ENCODE measurements around the gene SRRT.
A peak's percentile ranks its signal among the peaks of the same experiment; 100 is the strongest.
"Not testable (repeated sequence)": the region's sequence is repeated elsewhere in the genome, so short reads cannot be mapped to it uniquely, and the experiment has no call there.

Gene SRRT

DNA sequence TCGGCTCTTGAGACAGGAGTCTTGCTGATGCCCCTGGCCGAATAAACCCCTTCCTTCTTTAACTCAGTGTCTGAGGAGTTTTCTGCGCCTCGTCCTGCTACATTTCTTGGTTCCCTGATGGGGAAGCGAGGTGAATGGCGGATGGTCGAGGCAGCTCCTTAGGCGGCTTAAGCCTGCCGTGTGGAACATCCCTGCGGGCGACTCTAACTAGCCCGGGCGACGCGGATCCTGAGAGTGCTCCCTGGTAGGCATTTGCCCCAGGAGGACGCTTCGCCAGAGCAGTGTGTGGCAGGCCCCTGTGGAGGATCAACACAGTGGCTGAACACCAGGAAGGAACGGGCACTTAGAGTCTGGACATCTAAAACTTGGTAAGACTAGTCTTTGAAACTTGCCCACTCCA lies 35.5 kb upstream of the SRRT start:
- Mint-ChIP-seq H3K4me1 (ENCODE audit: low read depth) (peaks cover 12% of the 10 kb centered on the region), H3K27me3 (no peaks in the 10 kb centered on the region), H3K4me3 (no peak overlapping the region), H3K9me3 (no peaks in the 10 kb centered on the region), H3K27ac (no peak overlapping the region), H3K36me3 (ENCODE audit: low read depth) (no peaks in the 10 kb centered on the region)
- no peak for DNase-seq

DNA sequence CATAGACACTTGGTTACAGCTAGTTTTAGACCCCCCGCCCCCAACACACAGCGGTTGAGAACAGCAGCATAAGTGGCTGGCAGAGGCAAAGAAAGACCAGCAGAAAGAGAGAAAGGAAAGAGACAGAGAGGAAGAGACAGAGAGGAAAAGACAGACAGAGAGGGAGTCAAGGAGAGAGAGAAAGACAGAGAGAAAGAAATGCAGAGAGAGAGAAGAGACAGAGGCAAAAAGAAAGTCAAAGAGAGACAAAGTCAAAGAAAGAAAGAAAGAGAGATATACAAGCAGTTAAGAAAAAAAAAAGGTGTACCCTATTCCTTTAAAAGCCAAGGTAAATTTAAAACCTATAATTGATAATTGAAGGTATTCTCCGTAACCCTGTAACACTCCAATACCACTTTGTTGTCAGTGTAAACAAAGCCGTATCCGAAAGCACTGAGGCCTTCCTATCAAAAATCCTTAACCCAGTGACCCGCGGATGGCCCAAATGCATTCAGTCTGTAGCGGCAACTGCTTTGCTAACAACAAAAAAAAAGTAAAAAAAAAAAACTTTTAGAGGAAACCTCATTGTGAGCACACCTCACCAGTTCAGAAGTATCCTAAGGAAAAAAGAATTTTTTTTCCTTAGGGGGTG lies 34.3 kb upstream of the SRRT start:
- DNase-seq, result no peak
- H3K27ac Mint-ChIP-seq, result no peak overlapping the region
- H3K36me3 Mint-ChIP-seq (ENCODE audit: low read depth), result no peaks in the 10 kb centered on the region
- H3K9me3 Mint-ChIP-seq, result no peaks in the 10 kb centered on the region
- H3K4me1 Mint-ChIP-seq (ENCODE audit: low read depth), result peaks cover 12% of the 10 kb centered on the region
- H3K27me3 Mint-ChIP-seq, result no peaks in the 10 kb centered on the region
- H3K4me3 Mint-ChIP-seq, result no peak overlapping the region

DNA sequence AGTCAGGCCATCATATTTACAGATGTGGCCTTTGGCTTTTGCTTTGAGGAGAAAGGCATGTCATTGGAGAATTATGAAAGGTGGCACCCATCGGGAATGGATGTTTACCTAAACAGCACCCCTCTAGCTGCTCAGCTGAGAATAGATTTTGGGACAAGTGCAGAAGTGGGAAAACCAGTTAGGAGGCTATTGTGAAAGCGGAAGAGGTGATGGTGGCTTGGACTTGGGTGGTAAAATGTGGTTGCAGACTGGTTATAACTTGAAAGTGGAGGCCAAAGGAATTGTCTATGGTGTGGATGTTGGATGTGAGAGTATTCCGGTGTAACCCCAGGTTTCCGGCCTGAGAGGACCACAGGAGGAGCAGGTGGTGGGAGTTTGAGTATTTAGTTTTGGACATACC lies 27.5 kb upstream of the SRRT start:
- peaks cover 3% of the 10 kb centered on the region for H3K36me3 Mint-ChIP-seq (ENCODE audit: low read depth)
- H3K4me3 Mint-ChIP-seq, result no peak overlapping the region
- no peaks in the 10 kb centered on the region for H3K9me3 Mint-ChIP-seq
- no peaks in the 10 kb centered on the region for H3K27me3 Mint-ChIP-seq
- no peak overlapping the region for H3K27ac Mint-ChIP-seq
- no peak for DNase-seq
- H3K4me1 Mint-ChIP-seq (ENCODE audit: low read depth), result peaks cover 6% of the 10 kb centered on the region

DNA sequence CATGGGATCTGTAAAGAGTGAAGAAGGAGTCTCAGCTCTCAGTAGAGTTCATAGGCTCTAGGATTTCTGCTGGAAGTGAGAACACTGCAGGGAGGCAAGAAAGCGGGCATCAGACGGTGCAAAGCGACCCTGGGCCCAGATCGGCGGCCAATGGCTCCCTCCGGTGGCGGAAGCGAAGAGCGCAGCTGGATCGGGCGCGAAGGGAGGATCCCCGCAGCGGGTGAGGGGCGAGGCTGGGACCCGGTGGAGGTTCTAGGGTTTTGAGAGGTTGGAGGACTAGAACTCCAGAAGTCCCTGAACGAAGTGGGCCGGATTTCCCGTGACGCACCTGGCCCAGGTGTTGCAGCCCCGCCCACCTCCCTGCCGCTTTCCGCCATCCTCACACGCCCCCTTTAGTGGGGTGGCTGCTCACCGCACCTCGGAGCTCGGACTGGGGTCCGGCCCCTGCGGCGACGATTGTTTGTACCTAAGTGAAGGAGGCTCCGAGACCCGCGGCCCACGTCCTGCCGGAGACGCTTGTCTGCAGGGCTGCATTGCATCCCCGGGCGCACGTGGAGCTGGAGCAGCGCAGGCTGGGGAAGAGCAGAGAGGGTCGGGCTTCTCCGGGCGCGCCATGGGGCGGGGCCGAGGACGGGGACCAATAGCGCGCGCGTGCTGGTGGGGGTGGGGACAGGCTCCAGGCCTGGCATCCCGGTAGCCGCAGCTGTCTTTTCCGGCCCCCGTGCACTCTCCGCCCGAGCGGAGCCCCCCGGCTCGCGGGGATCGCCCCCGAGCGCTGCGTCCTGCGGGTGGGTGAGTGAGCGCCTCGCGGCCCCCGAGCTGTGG lies 22.6 kb upstream of the SRRT start, which contains the start of gene SLC12A9:
SLC12A9 (plus strand) TSS at position 666 of the 825 bp plus-strand sequence. CDS start 1,485 bp downstream, outside the sequence.
- peak within 1 kb of the TSS; percentile 89 for H3K4me3 Mint-ChIP-seq
- H3K27me3 Mint-ChIP-seq, result no peaks in the 10 kb centered on the region
- H3K9me3 Mint-ChIP-seq, result no peaks in the 10 kb centered on the region
- H3K36me3 Mint-ChIP-seq (ENCODE audit: low read depth), result peaks cover 24% of the 10 kb centered on the region
- peak within 1 kb of the TSS; percentile 94 for H3K27ac Mint-ChIP-seq
- peak; percentile 92 for DNase-seq
- H3K4me1 Mint-ChIP-seq (ENCODE audit: low read depth), result peaks cover 22% of the 10 kb centered on the region

DNA sequence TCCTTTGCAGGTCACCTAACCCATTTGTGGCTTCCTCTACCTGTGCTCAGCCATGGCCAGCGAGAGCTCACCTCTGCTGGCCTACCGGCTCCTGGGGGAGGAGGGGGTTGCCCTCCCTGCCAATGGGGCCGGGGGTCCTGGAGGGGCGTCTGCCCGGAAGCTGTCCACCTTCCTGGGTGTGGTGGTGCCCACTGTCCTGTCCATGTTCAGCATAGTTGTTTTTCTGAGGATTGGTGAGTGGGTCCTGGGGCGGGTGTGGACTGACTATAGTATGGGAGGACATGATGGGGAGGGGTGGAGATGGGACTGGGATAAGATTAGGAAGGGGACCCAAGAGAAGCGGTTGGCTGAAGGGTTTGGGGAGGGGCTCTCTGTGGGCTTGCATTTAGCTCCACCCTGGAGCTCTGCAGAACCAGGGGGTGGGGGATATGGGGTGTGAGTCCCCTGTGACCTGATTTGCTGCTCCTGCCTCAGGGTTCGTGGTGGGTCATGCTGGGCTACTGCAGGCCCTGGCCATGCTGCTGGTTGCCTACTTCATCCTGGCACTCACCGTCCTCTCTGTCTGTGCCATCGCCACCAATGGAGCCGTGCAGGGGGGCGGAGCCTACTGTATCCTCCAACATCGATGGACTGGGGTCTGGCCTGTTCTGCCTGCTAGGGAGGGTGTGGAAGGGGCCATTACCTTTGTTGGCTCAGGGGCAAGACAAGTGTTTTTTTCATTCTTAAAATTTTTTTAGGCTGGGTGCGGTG lies 20.6 kb upstream of the SRRT start:
- Mint-ChIP-seq H3K27ac (no peak overlapping the region), H3K27me3 (no peaks in the 10 kb centered on the region), H3K36me3 (ENCODE audit: low read depth) (peaks cover 35% of the 10 kb centered on the region), H3K9me3 (no peaks in the 10 kb centered on the region), H3K4me1 (ENCODE audit: low read depth) (peaks cover 22% of the 10 kb centered on the region), H3K4me3 (peak overlapping the region; percentile 89)
- no peak for DNase-seq

DNA sequence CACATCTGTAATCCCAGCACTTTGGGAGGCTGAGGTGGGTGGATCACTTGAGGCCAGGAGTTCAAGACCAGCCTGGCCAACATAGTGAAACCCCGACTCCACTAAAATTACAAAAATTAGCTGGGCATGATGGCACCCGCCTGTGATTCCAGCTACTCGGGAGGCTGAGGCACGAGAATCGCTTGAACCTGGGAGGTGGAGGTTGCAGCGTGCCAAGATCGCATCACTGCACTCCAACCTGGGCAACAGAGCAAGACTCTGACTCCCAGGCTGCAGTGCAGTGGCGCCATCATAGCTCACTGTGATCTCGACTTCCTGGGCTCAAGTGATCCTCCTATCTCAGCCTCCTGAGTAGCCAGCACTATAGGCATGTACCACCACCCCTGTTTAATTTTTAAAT lies 20.0 kb upstream of the SRRT start:
- H3K9me3 Mint-ChIP-seq, H3K27ac Mint-ChIP-seq, H3K27me3 Mint-ChIP-seq, DNase-seq, H3K4me3 Mint-ChIP-seq: not testable (repeated sequence)
- Mint-ChIP-seq H3K36me3 (ENCODE audit: low read depth) (peaks cover 41% of the 10 kb centered on the region), H3K4me1 (ENCODE audit: low read depth) (peaks cover 22% of the 10 kb centered on the region)

DNA sequence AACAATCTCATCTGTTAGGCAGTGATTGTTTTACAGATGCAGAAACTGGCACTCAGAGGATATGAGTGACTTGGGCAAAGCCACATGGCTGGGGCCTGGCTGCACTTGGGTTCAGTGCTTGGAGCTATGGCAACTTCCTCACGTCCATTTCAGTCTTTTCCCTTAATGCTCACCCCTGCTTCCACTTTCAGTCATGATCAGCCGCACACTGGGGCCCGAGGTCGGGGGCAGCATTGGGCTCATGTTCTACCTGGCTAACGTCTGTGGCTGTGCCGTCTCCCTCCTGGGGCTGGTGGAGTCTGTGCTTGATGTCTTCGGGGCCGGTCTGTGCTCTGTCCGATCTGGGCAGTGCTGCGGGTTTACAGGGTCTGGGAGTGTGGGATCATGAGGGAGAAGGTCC lies 19.4 kb upstream of the SRRT start:
- H3K4me1 Mint-ChIP-seq (ENCODE audit: low read depth), result peaks cover 22% of the 10 kb centered on the region
- H3K9me3 Mint-ChIP-seq, result no peaks in the 10 kb centered on the region
- no peaks in the 10 kb centered on the region for H3K27me3 Mint-ChIP-seq
- H3K36me3 Mint-ChIP-seq (ENCODE audit: low read depth), result peaks cover 47% of the 10 kb centered on the region
- no peak overlapping the region for H3K4me3 Mint-ChIP-seq
- no peak for DNase-seq
- H3K27ac Mint-ChIP-seq, result peak overlapping the region; percentile 42

DNA sequence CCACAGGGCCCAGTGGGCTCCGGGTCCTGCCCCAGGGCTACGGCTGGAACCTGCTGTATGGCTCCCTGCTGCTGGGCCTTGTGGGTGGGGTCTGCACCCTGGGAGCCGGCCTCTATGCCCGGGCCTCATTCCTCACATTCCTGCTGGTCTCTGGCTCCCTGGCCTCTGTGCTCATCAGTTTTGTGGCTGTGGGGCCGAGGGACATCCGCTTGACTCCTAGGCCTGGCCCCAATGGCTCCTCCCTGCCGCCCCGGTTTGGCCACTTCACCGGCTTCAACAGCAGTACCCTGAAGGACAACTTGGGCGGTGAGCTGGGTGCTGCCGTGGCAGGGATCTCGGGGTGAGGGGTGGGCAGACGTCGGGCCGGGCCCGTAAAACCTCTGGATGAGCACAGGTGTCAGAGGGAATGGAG lies 18.0 kb upstream of the SRRT start:
- no peak overlapping the region for H3K4me3 Mint-ChIP-seq
- no peaks in the 10 kb centered on the region for H3K27me3 Mint-ChIP-seq
- peaks cover 54% of the 10 kb centered on the region for H3K36me3 Mint-ChIP-seq (ENCODE audit: low read depth)
- no peaks in the 10 kb centered on the region for H3K9me3 Mint-ChIP-seq
- no peak for DNase-seq
- H3K27ac Mint-ChIP-seq, result no peak overlapping the region
- H3K4me1 Mint-ChIP-seq (ENCODE audit: low read depth), result peaks cover 18% of the 10 kb centered on the region

DNA sequence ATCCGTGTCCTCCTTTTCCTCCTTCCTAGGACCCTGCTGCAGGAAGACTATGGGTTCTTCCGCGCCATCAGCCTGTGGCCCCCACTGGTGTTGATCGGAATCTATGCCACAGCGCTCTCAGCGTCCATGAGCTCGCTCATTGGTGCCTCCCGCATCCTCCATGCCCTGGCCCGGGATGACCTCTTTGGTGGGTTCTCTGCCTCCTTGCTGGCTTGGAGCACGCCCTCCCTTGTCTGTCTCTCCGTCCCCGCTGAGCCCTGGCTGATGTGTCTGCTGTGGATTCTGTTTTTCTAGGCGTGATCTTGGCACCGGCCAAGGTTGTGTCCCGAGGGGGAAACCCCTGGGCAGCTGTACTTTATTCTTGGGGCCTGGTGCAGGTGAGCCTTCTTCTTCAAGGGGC lies 15.0 kb upstream of the SRRT start:
- Mint-ChIP-seq H3K27ac (no peak overlapping the region), H3K4me3 (no peak overlapping the region), H3K4me1 (ENCODE audit: low read depth) (peaks cover 1% of the 10 kb centered on the region), H3K36me3 (ENCODE audit: low read depth) (peaks cover 76% of the 10 kb centered on the region), H3K27me3 (no peaks in the 10 kb centered on the region), H3K9me3 (no peaks in the 10 kb centered on the region)
- no peak for DNase-seq

DNA sequence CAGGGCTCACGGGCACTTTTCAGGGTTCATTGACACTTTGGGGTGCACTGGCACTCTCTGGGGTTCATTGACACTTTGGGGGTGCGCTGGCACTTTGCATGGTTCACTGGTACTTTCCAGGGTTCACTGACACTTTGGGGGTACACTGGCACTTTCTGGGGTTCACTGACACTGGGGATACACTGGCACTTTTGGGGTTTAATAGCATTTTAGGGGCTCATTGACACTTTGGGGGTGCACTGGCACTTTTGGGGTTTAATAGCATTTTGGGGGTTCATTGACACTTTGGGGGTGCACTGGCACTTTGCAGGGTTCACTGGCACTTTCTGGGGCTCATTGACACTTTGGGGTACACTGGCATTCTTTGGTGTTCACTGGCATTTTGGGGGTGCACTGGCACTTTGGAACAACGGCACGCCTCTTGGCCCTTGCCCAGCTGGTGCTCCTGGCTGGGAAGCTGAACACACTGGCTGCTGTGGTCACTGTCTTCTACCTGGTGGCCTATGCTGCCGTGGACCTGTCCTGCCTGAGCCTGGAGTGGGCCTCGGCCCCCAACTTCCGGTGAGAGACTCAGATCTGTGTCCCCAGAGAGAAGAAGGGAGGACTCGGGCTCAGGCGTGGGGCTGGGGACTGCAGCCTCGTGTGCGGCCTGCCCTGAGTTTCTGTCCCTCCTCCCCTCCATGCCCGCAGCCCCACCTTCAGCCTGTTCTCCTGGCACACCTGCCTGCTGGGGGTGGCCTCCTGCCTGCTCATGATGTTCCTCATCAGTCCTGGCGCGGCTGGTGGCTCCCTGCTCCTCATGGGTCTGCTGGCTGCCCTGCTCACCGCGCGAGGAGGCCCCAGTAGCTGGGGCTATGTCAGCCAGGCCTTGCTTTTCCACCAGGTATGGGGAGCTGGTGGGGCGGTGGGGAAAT lies 13.9 kb upstream of the SRRT start:
- DNase-seq, result no peak
- H3K9me3 Mint-ChIP-seq, result no peaks in the 10 kb centered on the region
- H3K27ac Mint-ChIP-seq, result no peak overlapping the region
- H3K27me3 Mint-ChIP-seq, result no peaks in the 10 kb centered on the region
- no peak overlapping the region for H3K4me3 Mint-ChIP-seq
- peaks cover 72% of the 10 kb centered on the region for H3K36me3 Mint-ChIP-seq (ENCODE audit: low read depth)
- peaks cover 5% of the 10 kb centered on the region for H3K4me1 Mint-ChIP-seq (ENCODE audit: low read depth)

DNA sequence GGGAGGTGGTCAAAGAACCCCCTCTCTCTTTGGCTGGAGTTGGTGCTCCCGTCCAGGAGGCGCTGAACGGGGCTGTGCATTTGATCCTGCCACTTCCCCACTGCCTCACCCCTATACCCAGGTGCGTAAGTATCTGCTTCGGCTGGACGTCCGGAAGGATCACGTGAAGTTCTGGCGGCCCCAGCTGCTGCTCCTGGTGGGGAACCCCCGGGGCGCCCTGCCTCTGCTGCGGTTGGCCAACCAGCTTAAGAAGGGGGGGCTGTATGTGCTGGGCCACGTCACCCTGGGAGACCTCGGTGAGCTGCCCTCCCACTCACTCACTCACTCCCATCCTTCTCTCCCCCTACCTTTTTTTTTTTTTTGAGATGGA lies 13.3 kb upstream of the SRRT start:
- DNase-seq, result no peak
- H3K27me3 Mint-ChIP-seq, result no peaks in the 10 kb centered on the region
- no peak overlapping the region for H3K27ac Mint-ChIP-seq
- H3K4me1 Mint-ChIP-seq (ENCODE audit: low read depth), result peaks cover 9% of the 10 kb centered on the region
- H3K9me3 Mint-ChIP-seq, result no peaks in the 10 kb centered on the region
- H3K36me3 Mint-ChIP-seq (ENCODE audit: low read depth), result peaks cover 72% of the 10 kb centered on the region
- H3K4me3 Mint-ChIP-seq, result no peak overlapping the region

DNA sequence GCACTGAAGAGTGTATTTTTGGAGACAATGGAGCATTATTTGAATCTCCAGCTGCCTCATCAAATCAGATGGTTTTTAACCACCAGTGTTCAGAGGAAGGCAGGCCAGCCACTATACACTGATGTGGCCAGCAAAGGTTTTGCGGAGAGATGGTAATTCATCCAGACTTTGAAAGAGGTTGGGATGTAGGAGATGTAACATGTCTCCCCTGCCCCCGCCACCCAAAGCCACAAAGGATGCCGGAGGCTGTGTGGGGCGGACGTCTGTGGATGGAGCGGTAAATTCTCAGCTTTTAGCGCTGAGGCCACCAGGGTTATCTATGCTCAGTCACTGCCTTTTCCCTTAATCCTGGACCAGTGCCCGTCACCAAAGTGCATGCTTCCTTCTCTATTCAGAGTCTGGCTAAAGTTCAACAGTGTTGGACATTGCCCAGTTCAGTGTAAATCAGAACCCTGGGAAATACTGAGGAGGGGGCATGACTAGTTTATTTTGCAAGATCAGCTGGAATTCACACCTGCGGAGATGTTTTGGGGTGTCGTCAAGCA lies 11.4 kb upstream of the SRRT start:
- H3K27me3 Mint-ChIP-seq, result no peaks in the 10 kb centered on the region
- no peak for DNase-seq
- no peak overlapping the region for H3K27ac Mint-ChIP-seq
- H3K9me3 Mint-ChIP-seq, result no peaks in the 10 kb centered on the region
- peaks cover 72% of the 10 kb centered on the region for H3K36me3 Mint-ChIP-seq (ENCODE audit: low read depth)
- peaks cover 23% of the 10 kb centered on the region for H3K4me1 Mint-ChIP-seq (ENCODE audit: low read depth)
- H3K4me3 Mint-ChIP-seq, result no peak overlapping the region

DNA sequence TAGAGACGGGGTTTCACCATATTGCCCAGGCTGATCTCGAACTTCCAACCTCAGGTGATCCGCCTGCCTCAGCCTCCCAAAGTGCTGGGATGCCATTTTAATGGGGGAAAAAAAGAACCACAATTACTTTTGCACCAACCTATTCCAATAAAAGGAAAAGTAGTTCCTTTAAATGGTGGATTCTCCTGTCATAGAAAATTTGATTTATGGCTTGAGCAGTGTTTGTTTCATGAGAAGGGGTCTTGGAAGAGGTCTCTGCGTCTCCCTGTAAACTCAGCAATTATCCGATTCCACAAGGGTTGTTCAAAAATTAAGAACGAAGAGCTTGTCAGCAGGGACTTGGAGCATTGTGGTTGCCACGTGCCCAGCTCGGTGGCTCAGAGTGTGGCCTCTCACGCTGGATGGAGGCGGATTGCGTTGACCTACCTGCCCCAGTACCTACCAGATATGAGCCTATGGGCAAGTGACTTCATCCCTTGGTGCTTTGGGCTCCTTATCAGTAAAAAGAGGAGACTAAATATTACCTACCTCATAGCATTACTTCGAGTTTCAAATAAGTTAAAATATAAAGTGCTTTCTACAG lies 10.5 kb upstream of the SRRT start:
- Mint-ChIP-seq H3K9me3 (no peaks in the 10 kb centered on the region), H3K27ac (peak overlapping the region; percentile 71), H3K4me1 (ENCODE audit: low read depth) (peaks cover 23% of the 10 kb centered on the region), H3K27me3 (no peaks in the 10 kb centered on the region), H3K36me3 (ENCODE audit: low read depth) (peaks cover 70% of the 10 kb centered on the region), H3K4me3 (no peak overlapping the region)
- no peak for DNase-seq

All from activated T-cell treated with anti-CD3 and anti-CD28 coated beads, Interleukin-2, amount 50 U/mL, for 24 hours (primary cell).